Stimulated activated CD8-positive, alpha-beta memory T cell treated with anti-CD3 and anti-CD28 coated beads, Interleukin-15, amount 100 ng/mL, for 48 hours (primary cell): ENCODE results near the gene CENPL.

Experiments used
- DNase-seq, 2 donors: peaks; one replicate each; pipeline ENCODE4 v3.0.0-alpha.2; 2020; ENCODE audit warnings: low read depth in 2 of 2

Gene CENPL

DNA sequence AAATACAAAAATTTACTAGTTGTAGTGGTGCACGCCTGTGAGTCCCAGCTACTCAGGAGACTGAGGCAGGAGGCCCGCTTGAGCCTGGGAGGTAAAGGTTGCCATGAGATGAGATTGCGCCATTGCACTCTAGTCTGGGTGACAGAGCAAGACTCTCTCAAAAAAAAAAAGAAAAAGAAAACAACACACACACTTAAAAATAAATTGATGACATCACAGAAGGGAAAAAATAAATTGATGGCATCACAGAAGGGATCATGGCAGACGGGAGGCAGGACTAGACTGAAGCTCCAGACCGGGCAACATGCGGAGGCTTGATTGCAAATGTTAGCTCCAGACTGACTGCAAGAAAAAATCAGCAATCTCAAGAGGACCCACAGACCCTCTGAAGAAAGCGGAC lies 66.6 kb downstream of the CENPL start:
- no peak for DNase-seq

DNA sequence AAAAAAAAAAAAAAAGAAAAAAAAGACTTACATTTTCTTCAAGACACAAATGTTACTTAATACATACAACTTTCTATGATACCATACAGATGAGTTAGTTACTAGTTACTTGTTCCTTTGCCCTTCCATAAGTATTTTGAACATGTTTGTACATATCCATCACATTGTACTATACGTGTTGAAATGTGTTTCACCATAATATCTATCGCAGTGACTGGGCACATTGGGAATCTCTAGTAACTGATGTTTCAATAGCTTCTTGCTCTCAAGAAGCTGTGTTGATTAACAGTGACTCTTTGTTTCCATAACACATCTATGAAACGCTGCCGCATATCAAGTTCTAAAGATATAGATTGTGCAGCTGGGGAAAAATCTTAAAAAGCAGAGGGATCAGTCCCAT lies 67.0 kb downstream of the CENPL start:
- DNase-seq = no peak

- DNase-seq = no peak
Observed at GRCh38 chr1:173753830-173754229, 70.9 kb downstream of the CENPL start.
